ENCODE results near the gene ARHGAP23. TPM values are rescaled to one million over a fixed set of nuclear protein-coding genes. Genes with fewer than 3 reads are reported as not detected.

Gene ARHGAP23
- total and polyA plus RNA-seq, 8 donors: 4.0 to 55.5 (median 26.4) TPM

DNA sequence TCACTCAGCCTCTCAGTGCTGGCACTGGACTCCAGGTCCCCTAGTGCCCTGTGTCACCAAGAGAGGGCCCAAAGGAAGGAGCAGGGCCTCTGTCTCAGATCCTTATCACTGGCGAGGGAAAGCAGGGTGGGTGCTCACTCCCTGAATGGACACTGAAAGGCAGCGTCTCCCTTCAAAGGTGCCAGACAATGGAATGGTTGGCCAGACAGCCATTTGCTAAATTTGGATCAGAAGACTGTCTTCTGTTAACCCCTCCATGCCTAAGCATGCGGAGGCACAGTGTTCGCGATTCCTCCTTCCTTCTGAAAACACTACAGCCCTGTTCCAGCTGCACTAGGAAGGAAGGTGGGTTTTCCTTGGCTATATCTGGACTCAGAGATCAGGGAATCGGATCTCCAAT is 129.1 kb downstream of the ARHGAP23 start:
- intact Hi-C loops (cut with DNase I; ENCODE audit: low total_unique reads): no loop called here
- no peak for DNase-seq
- TF ChIP-seq POLR2AphosphoS5 (IDR thresholded peaks at IDR 0.05) (no peak), EP300 (IDR thresholded peaks at IDR 0.05) (no peak), POLR2A (IDR thresholded peaks at IDR 0.05) (no peak)
- TF ChIP-seq, protein P1, sequence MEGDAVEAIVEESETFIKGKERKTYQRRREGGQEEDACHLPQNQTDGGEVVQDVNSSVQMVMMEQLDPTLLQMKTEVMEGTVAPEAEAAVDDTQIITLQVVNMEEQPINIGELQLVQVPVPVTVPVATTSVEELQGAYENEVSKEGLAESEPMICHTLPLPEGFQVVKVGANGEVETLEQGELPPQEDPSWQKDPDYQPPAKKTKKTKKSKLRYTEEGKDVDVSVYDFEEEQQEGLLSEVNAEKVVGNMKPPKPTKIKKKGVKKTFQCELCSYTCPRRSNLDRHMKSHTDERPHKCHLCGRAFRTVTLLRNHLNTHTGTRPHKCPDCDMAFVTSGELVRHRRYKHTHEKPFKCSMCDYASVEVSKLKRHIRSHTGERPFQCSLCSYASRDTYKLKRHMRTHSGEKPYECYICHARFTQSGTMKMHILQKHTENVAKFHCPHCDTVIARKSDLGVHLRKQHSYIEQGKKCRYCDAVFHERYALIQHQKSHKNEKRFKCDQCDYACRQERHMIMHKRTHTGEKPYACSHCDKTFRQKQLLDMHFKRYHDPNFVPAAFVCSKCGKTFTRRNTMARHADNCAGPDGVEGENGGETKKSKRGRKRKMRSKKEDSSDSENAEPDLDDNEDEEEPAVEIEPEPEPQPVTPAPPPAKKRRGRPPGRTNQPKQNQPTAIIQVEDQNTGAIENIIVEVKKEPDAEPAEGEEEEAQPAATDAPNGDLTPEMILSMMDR (IDR thresholded peaks at IDR 0.05): no peak
- Histone ChIP-seq H3K27ac (peak overlapping the region; percentile 14 to 68 (median 49)), H3K9me3 (no peaks in the 10 kb centered on the region), H3K4me1 (peaks cover 25 to 45% (median 35%) of the 10 kb centered on the region in 4 donors), H3K36me3 (no peaks in the 10 kb centered on the region), H3K4me3 (peak overlapping the region in 1 of 4 donors; percentile 58), H3K27me3 (peaks cover 14 to 72% (median 28%) of the 10 kb centered on the region in 3 donors)
- WGBS, 5 donors: 63 to 73% (median 68%) methylated on average over 5 to 6 of the region's 6 CpGs

DNA sequence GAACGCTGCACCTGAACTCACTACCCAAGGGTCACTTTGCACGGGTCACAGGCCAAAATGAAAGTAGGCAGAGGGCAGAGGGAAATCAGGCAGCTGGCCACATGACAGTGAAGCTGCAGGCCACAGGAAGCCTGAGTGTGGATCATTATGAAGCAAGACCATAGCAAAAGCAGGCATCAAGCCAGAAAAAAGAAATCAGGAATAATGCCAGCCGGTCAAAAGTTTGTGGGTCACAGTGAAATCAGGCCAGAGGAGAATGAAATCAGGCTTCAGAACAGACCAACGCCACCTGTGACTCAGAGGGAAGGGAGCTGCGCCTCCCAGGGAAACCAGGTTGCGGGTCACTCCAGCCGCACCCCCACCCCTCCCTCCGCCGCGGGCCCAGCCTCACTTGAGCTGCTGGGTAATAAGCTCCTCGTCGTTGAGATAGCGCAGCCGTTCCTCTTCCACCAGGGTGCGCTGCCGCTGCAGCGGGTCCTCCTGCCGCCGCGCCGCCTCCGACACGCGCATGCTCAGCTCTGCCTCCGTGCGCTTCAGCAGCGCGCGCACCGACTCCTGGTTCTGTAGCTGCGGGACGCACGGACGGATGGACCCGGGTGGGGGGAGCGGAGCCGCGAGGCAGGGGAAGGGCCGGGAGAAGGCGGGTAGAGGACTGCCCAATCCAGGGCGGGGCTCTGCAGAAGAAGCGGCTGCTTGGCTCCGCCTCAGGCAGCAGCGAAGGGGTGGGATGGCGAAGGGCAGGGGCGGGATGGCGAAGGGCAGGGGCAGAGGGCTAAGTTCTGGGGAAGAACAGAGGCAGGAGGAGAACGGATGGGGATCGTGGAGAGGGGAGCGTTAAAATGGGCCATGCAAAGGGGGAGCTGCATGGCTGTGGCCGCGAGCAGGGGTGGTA is 129.8 kb downstream of the ARHGAP23 start:
- Histone ChIP-seq H3K4me3 (peak overlapping the region; percentile 32 to 58 (median 47)), H3K27ac (peak overlapping the region; percentile 14 to 68 (median 49))

GRCh38 chr17:38558728-38559050 is 130.4 kb downstream of the ARHGAP23 start:
- WGBS, 5 donors: 0 to 7% (median 4%) methylated on average over 9 to 10 of the region's 10 CpGs
- Histone ChIP-seq H3K4me1 (peaks cover 29 to 54% (median 35%) of the 10 kb centered on the region in 4 donors), H3K36me3 (no peaks in the 10 kb centered on the region), H3K27me3 (peaks cover 20 to 72% (median 41%) of the 10 kb centered on the region in 3 donors), H3K9me3 (no peaks in the 10 kb centered on the region), H3K4me3 (peak overlapping the region; percentile 32 to 58 (median 47)), H3K27ac (peak overlapping the region; percentile 17 to 68 (median 49))
- TF ChIP-seq, protein P1 (IDR thresholded peaks at IDR 0.05): no peak
- TF ChIP-seq EP300 (IDR thresholded peaks at IDR 0.05) (no peak), POLR2AphosphoS5 (IDR thresholded peaks at IDR 0.05) (no peak), POLR2A (IDR thresholded peaks at IDR 0.05) (no peak)
- intact Hi-C loops (cut with DNase I; ENCODE audit: low total_unique reads): no loop called here
- no peak for DNase-seq

More for the DNA sequence above, 129.8 kb downstream of the ARHGAP23 start:
- DNase-seq: peak; percentile 95 to 98
- peaks cover 20 to 72% (median 35%) of the 10 kb centered on the region in 3 donors for H3K27me3 ChIP-seq
- no peaks in the 10 kb centered on the region for H3K9me3 ChIP-seq
- no peaks in the 10 kb centered on the region for H3K36me3 ChIP-seq
- TF ChIP-seq POLR2AphosphoS5 (IDR thresholded peaks at IDR 0.05) (peak in 2 of 3 donors; percentile 63 to 85), EP300 (IDR thresholded peaks at IDR 0.05) (no peak), POLR2A (IDR thresholded peaks at IDR 0.05) (no peak)
- TF ChIP-seq, protein P1 (IDR thresholded peaks at IDR 0.05): peak in 5 of 7 experiments; percentile 84 to 98 (median 91)
- H3K4me1 ChIP-seq: peaks cover 25 to 48% (median 35%) of the 10 kb centered on the region in 4 donors
- intact Hi-C loops (cut with DNase I; ENCODE audit: low total_unique reads): no loop called here
- WGBS, 5 donors: 2 to 4% (median 4%) methylated on average over 46 to 52 of the region's 52 CpGs

GRCh38 chr17:38559051-38559879 is 131.0 kb downstream of the ARHGAP23 start:
- TF ChIP-seq POLR2AphosphoS5 (IDR thresholded peaks at IDR 0.05) (peak in 2 of 3 donors; percentile 37 to 56), EP300 (IDR thresholded peaks at IDR 0.05) (no peak), POLR2A (IDR thresholded peaks at IDR 0.05) (no peak)
- TF ChIP-seq, protein P1 (IDR thresholded peaks at IDR 0.05): peak in 3 of 7 experiments; percentile 25 to 38 (median 31)
- H3K27me3 ChIP-seq: peaks cover 20 to 74% (median 47%) of the 10 kb centered on the region in 3 donors
- DNase-seq: peak; percentile 94 to 96
- intact Hi-C loops (cut with DNase I; ENCODE audit: low total_unique reads): no loop called here
- peak overlapping the region; percentile 32 to 58 (median 47) for H3K4me3 ChIP-seq
- 1 to 4% (median 3%) methylated on average over 39 to 44 of the region's 44 CpGs for WGBS, 5 donors
- peaks cover 29 to 60% (median 35%) of the 10 kb centered on the region in 4 donors for H3K4me1 ChIP-seq
- peak overlapping the region; percentile 17 to 68 (median 30) for H3K27ac ChIP-seq
- H3K9me3 ChIP-seq: no peaks in the 10 kb centered on the region
- no peaks in the 10 kb centered on the region for H3K36me3 ChIP-seq

All from stomach (tissue), 9 donors.